ENCODE measurements around the gene DGKD.

Gene DGKD

GRCh38 chr2:233312874-233313273, 41.4 kb upstream of the DGKD start:
- H3K79me2 ChIP-seq (ENCODE audit: insufficient read depth, low read length) = no peaks in the 10 kb centered on the region
- ATAC-seq (ENCODE audit: insufficient read depth, low read depth) (no peak), DNase-seq (no peak)
- H4K20me1 ChIP-seq (ENCODE audit: insufficient read depth, low read length) = no peaks in the 10 kb centered on the region
- no peaks in the 10 kb centered on the region for H3K36me3 ChIP-seq (ENCODE audit: insufficient read depth, low read length)
- no peak overlapping the region for H3K4me2 ChIP-seq (ENCODE audit: insufficient read depth, low read length)
- H2AFZ ChIP-seq (ENCODE audit: low read depth, low read length) = no peak overlapping the region
- H3K27ac ChIP-seq (ENCODE audit: low read length) = no peak overlapping the region
- H3K9me3 ChIP-seq (ENCODE audit: insufficient read depth, low read length, severe bottlenecking) = no peaks in the 10 kb centered on the region
- H3K4me1 ChIP-seq (ENCODE audit: insufficient read depth, low read length) = no peaks in the 10 kb centered on the region
- no peak overlapping the region for H3K4me3 ChIP-seq (ENCODE audit: low read depth in 1 of 2, low read length in 2 of 2)
- TF ChIP-seq CTCF (IDR thresholded peaks at IDR 0.05; ENCODE audit: borderline replicate concordance, extremely low read depth, low read length, poor library complexity, severe bottlenecking) (no peak), EZH2 (IDR thresholded peaks at IDR 0.05; ENCODE audit: borderline replicate concordance, low read depth, low read length, severe bottlenecking) (no peak)
- H3K27me3 ChIP-seq (ENCODE audit: insufficient read depth, low read length, poor library complexity) = no peaks in the 10 kb centered on the region
- H3K9ac ChIP-seq (ENCODE audit: low read depth, low read length) = no peak overlapping the region

- Histone ChIP-seq H3K4me3 (ENCODE audit: low read depth in 1 of 2, low read length in 2 of 2) (no peak overlapping the region), H3K9me3 (ENCODE audit: insufficient read depth, low read length, severe bottlenecking) (no peaks in the 10 kb centered on the region), H3K79me2 (ENCODE audit: insufficient read depth, low read length) (no peaks in the 10 kb centered on the region), H3K4me2 (ENCODE audit: insufficient read depth, low read length) (no peak overlapping the region), H3K36me3 (ENCODE audit: insufficient read depth, low read length) (no peaks in the 10 kb centered on the region), H3K4me1 (ENCODE audit: insufficient read depth, low read length) (no peaks in the 10 kb centered on the region), H3K9ac (ENCODE audit: low read depth, low read length) (no peak overlapping the region), H2AFZ (ENCODE audit: low read depth, low read length) (no peak overlapping the region), H3K27ac (ENCODE audit: low read length) (no peak overlapping the region), H3K27me3 (ENCODE audit: insufficient read depth, low read length, poor library complexity) (no peaks in the 10 kb centered on the region), H4K20me1 (ENCODE audit: insufficient read depth, low read length) (no peaks in the 10 kb centered on the region)
- no peak for TF ChIP-seq CTCF (IDR thresholded peaks at IDR 0.05; ENCODE audit: borderline replicate concordance, extremely low read depth, low read length, poor library complexity, severe bottlenecking)
- no peak for TF ChIP-seq EZH2 (IDR thresholded peaks at IDR 0.05; ENCODE audit: borderline replicate concordance, low read depth, low read length, severe bottlenecking)
- DNase-seq (no peak), ATAC-seq (ENCODE audit: insufficient read depth, low read depth) (no peak)
These were observed 39.9 kb upstream of the DGKD start for GRCh38 chr2:233314180-233314925.

- TF ChIP-seq CTCF (IDR thresholded peaks at IDR 0.05; ENCODE audit: borderline replicate concordance, extremely low read depth, low read length, poor library complexity, severe bottlenecking) (no peak), EZH2 (IDR thresholded peaks at IDR 0.05; ENCODE audit: borderline replicate concordance, low read depth, low read length, severe bottlenecking) (no peak)
- Histone ChIP-seq H3K9me3 (ENCODE audit: insufficient read depth, low read length, severe bottlenecking) (no peaks in the 10 kb centered on the region), H3K27me3 (ENCODE audit: insufficient read depth, low read length, poor library complexity) (peaks cover 6% of the 10 kb centered on the region), H4K20me1 (ENCODE audit: insufficient read depth, low read length) (no peaks in the 10 kb centered on the region), H3K9ac (ENCODE audit: low read depth, low read length) (no peak overlapping the region), H3K79me2 (ENCODE audit: insufficient read depth, low read length) (no peaks in the 10 kb centered on the region), H3K27ac (ENCODE audit: low read length) (no peak overlapping the region), H3K4me3 (ENCODE audit: low read depth in 1 of 2, low read length in 2 of 2) (no peak overlapping the region), H3K4me1 (ENCODE audit: insufficient read depth, low read length) (no peaks in the 10 kb centered on the region), H2AFZ (ENCODE audit: low read depth, low read length) (no peak overlapping the region), H3K4me2 (ENCODE audit: insufficient read depth, low read length) (no peak overlapping the region), H3K36me3 (ENCODE audit: insufficient read depth, low read length) (no peaks in the 10 kb centered on the region)
- DNase-seq = no peak
- ATAC-seq (ENCODE audit: insufficient read depth, low read depth) = no peak
These were observed 36.9 kb upstream of the DGKD start for GRCh38 chr2:233317196-233317943.
